Measurements from ENCODE around the gene CANX.
A peak's percentile ranks its signal among the peaks of the same experiment; 100 is the strongest.

CANX gene

DNA sequence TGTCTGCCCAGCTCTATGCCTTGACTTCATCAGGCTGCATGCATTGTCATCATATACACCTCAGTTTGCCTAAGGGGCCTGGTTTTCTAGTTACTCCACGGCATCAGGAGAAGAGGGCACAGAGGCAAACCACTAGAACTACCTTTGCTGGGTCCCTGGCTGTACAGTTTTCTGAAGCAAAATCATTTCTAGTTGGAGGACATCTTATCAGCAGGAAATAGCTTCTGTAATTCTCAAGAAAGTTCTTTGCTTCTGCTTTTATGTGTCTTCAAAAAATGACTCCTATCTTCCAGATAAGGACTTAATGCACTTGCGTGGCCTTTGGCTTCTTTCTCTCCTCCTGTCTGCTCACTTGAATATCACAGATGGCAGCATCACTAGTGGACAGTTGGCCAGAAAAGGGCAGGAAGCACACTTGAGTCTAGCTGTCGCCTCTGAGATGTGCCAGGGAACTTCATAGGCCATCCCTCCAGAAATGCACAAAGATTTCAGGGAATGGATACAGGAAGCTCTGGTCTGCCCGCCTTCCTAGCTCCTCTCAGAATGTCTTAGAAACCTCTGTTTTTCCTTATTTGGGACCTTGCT, 72.6 kb downstream of the CANX start:
- no peak for TF ChIP-seq CTCF (conservative IDR thresholded peaks at IDR 0.05)
- no peak overlapping the region for H3K27ac ChIP-seq

- no peak for TF ChIP-seq CTCF (conservative IDR thresholded peaks at IDR 0.05)
Measured at GRCh38 chr5:179772351-179772750, 73.6 kb downstream of the CANX start.

DNA sequence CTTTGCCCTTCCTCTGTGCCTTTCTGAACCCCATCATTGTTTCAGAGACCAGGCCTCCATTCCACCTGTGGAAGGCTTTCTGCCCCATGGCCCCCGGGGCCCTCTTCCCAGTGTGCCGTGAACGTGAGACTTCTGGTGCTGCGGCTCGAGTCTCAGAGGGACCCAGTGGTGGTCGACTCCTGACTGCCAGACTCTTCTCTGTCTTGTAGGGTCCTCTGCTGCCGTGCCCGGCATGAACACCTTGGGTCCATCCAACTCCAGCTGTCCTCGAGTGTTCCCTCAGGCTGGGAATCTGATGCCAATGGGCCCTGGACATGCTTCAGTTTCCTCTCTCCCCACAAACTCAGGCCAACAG, 74.9 kb downstream of the CANX start:
- TF ChIP-seq CTCF (conservative IDR thresholded peaks at IDR 0.05) = no peak
- no peak overlapping the region for H3K27ac ChIP-seq

More at GRCh38 chr5:179772351-179772750, 73.6 kb downstream of the CANX start:
- no peak overlapping the region for H3K27ac ChIP-seq

- H3K27ac ChIP-seq = no peak overlapping the region
- no peak for TF ChIP-seq CTCF (conservative IDR thresholded peaks at IDR 0.05)
Measured at GRCh38 chr5:179774442-179774841, 75.7 kb downstream of the CANX start.

DNA sequence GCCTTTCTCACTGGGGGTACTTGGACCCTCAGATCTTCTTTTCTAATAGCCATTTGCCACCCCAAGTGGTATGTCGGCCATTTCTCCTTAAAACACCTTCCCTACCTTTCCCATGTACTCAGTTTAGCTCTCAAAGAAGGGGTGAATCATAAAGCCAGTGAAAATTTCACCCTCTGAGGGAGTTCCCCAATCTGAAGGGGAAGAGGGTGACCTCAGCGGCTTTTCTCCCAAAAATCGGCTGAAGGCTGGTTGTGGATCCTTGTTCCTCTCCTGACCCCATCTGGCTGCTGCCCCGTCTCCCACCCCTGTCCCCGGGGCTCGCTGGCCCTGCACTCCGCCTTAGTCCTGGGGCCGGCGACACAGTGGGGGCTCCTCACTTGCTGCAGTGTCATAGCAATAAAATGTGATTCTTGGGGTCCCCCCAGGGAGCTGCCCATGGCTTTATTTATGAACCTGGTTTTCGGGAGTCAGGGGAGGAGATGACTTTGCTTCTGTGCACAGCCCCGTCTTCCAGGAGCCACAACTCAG, 77.7 kb downstream of the CANX start:
- TF ChIP-seq CTCF (conservative IDR thresholded peaks at IDR 0.05) = no peak
- peak overlapping the region; percentile 76 for H3K27ac ChIP-seq

DNA sequence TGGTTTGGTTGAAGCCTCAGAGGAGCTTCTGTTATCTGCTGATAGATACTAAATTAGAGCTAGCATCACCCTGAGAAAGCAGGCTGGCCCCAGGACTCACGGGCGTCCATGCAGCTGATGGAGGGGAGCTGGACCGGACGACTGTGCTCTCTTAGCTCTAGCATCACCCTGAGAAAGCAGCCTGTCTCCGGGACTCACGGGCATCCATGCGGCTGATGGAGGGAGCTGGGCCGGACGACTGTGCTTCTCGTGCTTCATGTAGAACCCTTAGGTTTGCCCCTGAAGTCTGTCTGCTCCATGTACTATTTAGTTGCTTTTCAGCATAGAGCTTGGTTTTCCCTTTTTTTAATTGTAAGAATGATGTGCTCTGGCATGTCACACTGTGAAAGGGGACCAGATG, 78.7 kb downstream of the CANX start:
- TF ChIP-seq CTCF (conservative IDR thresholded peaks at IDR 0.05) = no peak
- peak overlapping the region; percentile 76 for H3K27ac ChIP-seq

DNA sequence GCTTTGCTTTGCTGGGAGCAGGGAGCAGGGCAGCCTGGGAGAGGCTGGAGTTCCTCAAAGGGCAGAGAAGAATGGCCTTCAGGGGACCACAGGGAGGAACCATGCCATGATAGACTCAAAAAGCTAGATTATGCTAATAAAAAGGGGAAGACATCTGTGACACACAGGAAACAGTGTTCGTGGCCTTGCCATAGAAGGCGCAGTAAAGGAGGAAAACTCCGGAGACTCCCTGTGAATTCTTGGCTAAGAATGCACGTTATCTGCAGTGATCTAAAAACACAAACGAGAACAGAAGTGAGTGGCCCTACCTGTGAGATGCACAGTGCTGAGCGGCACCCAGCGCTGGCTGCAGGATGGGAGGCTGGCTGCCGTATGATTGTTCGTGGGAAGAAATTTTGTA, 79.1 kb downstream of the CANX start:
- peak overlapping the region; percentile 76 for H3K27ac ChIP-seq
- TF ChIP-seq CTCF (conservative IDR thresholded peaks at IDR 0.05) = no peak

Measured in VCaP (cell line).